Keratinocyte (primary cell): ENCODE data around the gene SMIM20. TPM values are rescaled to one million over a fixed set of nuclear protein-coding genes. Genes with fewer than 3 reads are reported as not detected.

Source experiments
- DNase-seq: peaks from one replicate; pipeline ENCODE4 v3.0.0-alpha.2; 2011; ENCODE audit warnings: low read depth, missing footprints, low spot score
- FAIRE-seq: peaks from 2 replicates; lab custom pipeline; 2011; peaks lifted over from hg19 to GRCh38; lab: Jason Lieb, UNC
- H2AFZ ChIP-seq: 2 replicates; pipeline ENCODE4 v1.6.0; 2012; ENCODE audit warnings: low read length, control low read depth, inconsistent platforms; ENCODE audit not compliant: control insufficient read depth
- H3K27ac ChIP-seq: 2 replicates; pipeline ENCODE4 v1.5.1; 2011; ENCODE audit warnings: low read length; ENCODE audit not compliant: control insufficient read depth, insufficient read depth
- H3K27me3 ChIP-seq: 3 replicates; pipeline ENCODE4 v1.6.0; 2011; ENCODE audit warnings: low read length; ENCODE audit not compliant: control insufficient read depth, insufficient read depth; ENCODE audit errors: extremely low read depth
- H3K36me3 ChIP-seq, 2 experiments: 2 replicates in 1 of 2; 3 replicates in 1 of 2; pipeline ENCODE4 v1.5.1; 2011; ENCODE audit warnings: low read length in 2 of 2, mild to moderate bottlenecking in 1 of 2; ENCODE audit not compliant: control insufficient read depth in 2 of 2, insufficient read depth in 2 of 2; ENCODE audit errors: extremely low read depth in 1 of 2
- H3K4me1 ChIP-seq: 3 replicates; pipeline ENCODE4 v1.5.1; 2011; ENCODE audit warnings: low read length; ENCODE audit not compliant: control insufficient read depth, insufficient read depth; ENCODE audit errors: extremely low read depth
- H3K4me2 ChIP-seq: 3 replicates; pipeline ENCODE4 v1.6.0; 2011; ENCODE audit warnings: low read depth, low read length; ENCODE audit not compliant: control insufficient read depth, insufficient read depth; ENCODE audit errors: extremely low read depth
- H3K4me3 ChIP-seq, 3 experiments: fragments of 200-600 bp in 1 of 3; sonication (generic) in 1 of 3; 2 replicates in 2 of 3; 3 replicates in 1 of 3; pipeline ENCODE4 v1.5.1; 2011 to 2016; ENCODE audit warnings: low read length in 3 of 3, mild to moderate bottlenecking in 3 of 3, control low read depth in 2 of 3, inconsistent platforms in 1 of 3, low read depth in 1 of 3, mixed read lengths in 1 of 3, mixed run types in 1 of 3, moderate library complexity in 1 of 3; ENCODE audit not compliant: control insufficient read depth in 2 of 3, insufficient read depth in 2 of 3; ENCODE audit errors: extremely low read depth in 1 of 3
- H3K79me2 ChIP-seq: 2 replicates; pipeline ENCODE4 v1.6.0; 2012; ENCODE audit warnings: low read length; ENCODE audit not compliant: control insufficient read depth, insufficient read depth
- H3K9ac ChIP-seq: 3 replicates; pipeline ENCODE4 v1.6.0; 2011; ENCODE audit warnings: low read length; ENCODE audit not compliant: control insufficient read depth, insufficient read depth; ENCODE audit errors: extremely low read depth
- H3K9me1 ChIP-seq: 3 replicates; pipeline ENCODE4 v1.6.0; 2011; ENCODE audit warnings: low read length; ENCODE audit not compliant: control insufficient read depth, insufficient read depth; ENCODE audit errors: extremely low read depth
- H3K9me3 ChIP-seq: 2 replicates; pipeline ENCODE4 v1.5.1; 2012; ENCODE audit warnings: low read depth, low read length; ENCODE audit not compliant: control insufficient read depth
- H4K20me1 ChIP-seq: 3 replicates; pipeline ENCODE4 v1.6.0; 2011; ENCODE audit warnings: low read length; ENCODE audit not compliant: control insufficient read depth, insufficient read depth; ENCODE audit errors: extremely low read depth
- CTCF ChIP-seq, 3 experiments: IDR thresholded peaks in 1 of 3; conservative IDR thresholded peaks in 1 of 3; optimal IDR thresholded peaks in 1 of 3; 2 replicates in 2 of 3; 3 replicates in 1 of 3; pipeline versions ENCODE3 to v1.5.1; 2011; ENCODE audit warnings: low read length in 3 of 3, mild to moderate bottlenecking in 3 of 3, moderate library complexity in 2 of 3, control low read depth in 1 of 3, inconsistent platforms in 1 of 3; ENCODE audit not compliant: insufficient read depth in 2 of 3; ENCODE audit errors: extremely low read depth in 1 of 3
- EZH2 ChIP-seq: IDR thresholded peaks from one replicate; pipeline ENCODE4 v1.6.1; 2012; ENCODE audit warnings: inconsistent platforms, mild to moderate bottlenecking, low read length, moderate library complexity
- dilution Hi-C: fragments of 300-500 bp; cut with MboI; formaldehyde crosslinking; loops from one replicate; pipeline ENCODE4 v1.7.0; 2020; ENCODE audit warnings: low sequenced_read_pairs; ENCODE audit not compliant: extremely low pct_ligation_motif_present
- polyA plus RNA-seq, 5 experiments: library from polyadenylated mRNA; depleted of rRNA in 3 of 5; stranded (reverse) in 3 of 5; stranded (forward) in 1 of 5; unstranded in 1 of 5; fragments of >200 nt; gene quantifications; 1 replicate in 1 of 5; 2 replicates in 3 of 5; 3 replicates in 1 of 5; pipeline versions ENCODE4 v1.2.1 to v1.2.3, GENCODE V29; 2011 to 2012; ENCODE audit warnings: missing spikeins in 2 of 5, low read depth in 1 of 5, low replicate concordance in 1 of 5

SMIM20 gene
- polyA plus RNA-seq, 1 donor (not counting 4 experiments of a cell fraction or from before 2014, with no cell fraction given) = 29.5 TPM

- H3K27me3 ChIP-seq = peaks cover 2% of the 10 kb centered on the region
- no peak for TF ChIP-seq EZH2
- TF ChIP-seq CTCF (optimal IDR thresholded peaks at IDR 0.05 in 1 of 3, IDR thresholded peaks at IDR 0.05 in 1 of 3, conservative IDR thresholded peaks at IDR 0.05 in 1 of 3; ENCODE audit: extremely low read depth in 1 of 3, insufficient read depth in 2 of 3, low read length in 3 of 3) = no peak
- no peak overlapping the region for H3K9ac ChIP-seq
- H4K20me1 ChIP-seq = no peaks in the 10 kb centered on the region
- H2AFZ ChIP-seq = no peak overlapping the region
- H3K9me1 ChIP-seq = no peaks in the 10 kb centered on the region
- H3K79me2 ChIP-seq = no peaks in the 10 kb centered on the region
- H3K9me3 ChIP-seq = no peaks in the 10 kb centered on the region
- peaks cover 8% of the 10 kb centered on the region for H3K4me1 ChIP-seq
- no peak for FAIRE-seq
- no peaks in the 10 kb centered on the region for H3K36me3 ChIP-seq
- no peak overlapping the region for H3K4me3 ChIP-seq
- dilution Hi-C loops = no loop called here
- DNase-seq = no peak
- no peak overlapping the region for H3K27ac ChIP-seq
- no peak overlapping the region for H3K4me2 ChIP-seq
These were observed 59.1 kb downstream of the SMIM20 start for GRCh38 chr4:25972984-25973745.

- no peak overlapping the region for H2AFZ ChIP-seq
- no peak overlapping the region for H3K4me2 ChIP-seq
- H3K36me3 ChIP-seq = no peaks in the 10 kb centered on the region
- FAIRE-seq (no peak), DNase-seq (no peak)
- H3K27me3 ChIP-seq = peaks cover 2% of the 10 kb centered on the region
- no peak overlapping the region for H3K4me3 ChIP-seq
- no peaks in the 10 kb centered on the region for H3K79me2 ChIP-seq
- H3K9me1 ChIP-seq = no peaks in the 10 kb centered on the region
- no peak overlapping the region for H3K9ac ChIP-seq
- no peaks in the 10 kb centered on the region for H3K4me1 ChIP-seq
- dilution Hi-C loops = no loop called here
- no peak overlapping the region for H3K27ac ChIP-seq
- TF ChIP-seq EZH2 = no peak
- TF ChIP-seq CTCF (optimal IDR thresholded peaks at IDR 0.05 in 1 of 3, IDR thresholded peaks at IDR 0.05 in 1 of 3, conservative IDR thresholded peaks at IDR 0.05 in 1 of 3; ENCODE audit: extremely low read depth in 1 of 3, insufficient read depth in 2 of 3, low read length in 3 of 3) = no peak
- no peaks in the 10 kb centered on the region for H3K9me3 ChIP-seq
- H4K20me1 ChIP-seq = no peaks in the 10 kb centered on the region
These were observed 62.8 kb downstream of the SMIM20 start for GRCh38 chr4:25976780-25977179.
